Endodermal cell (in vitro differentiated cells): ENCODE measurements around the gene CCR9. TPM values are rescaled to one million over a fixed set of nuclear protein-coding genes. Genes with fewer than 3 reads are reported as not detected.

Experiments used
- DNase-seq: peaks from one replicate; pipeline ENCODE4 v3.0.0-alpha.2; 2017
- H3K27ac ChIP-seq: 2 replicates; pipeline ENCODE4 v1.5.1; 2013; ENCODE audit warnings: mild to moderate bottlenecking, low read depth, low read length, moderate library complexity
- H3K27me3 ChIP-seq: 2 replicates; pipeline ENCODE4 v1.6.1; 2013; ENCODE audit warnings: mild to moderate bottlenecking, low read length, moderate library complexity; ENCODE audit not compliant: insufficient read depth, control insufficient read depth, poor library complexity, severe bottlenecking
- H3K36me3 ChIP-seq: 2 replicates; pipeline ENCODE4 v1.7.0; 2013; ENCODE audit warnings: mild to moderate bottlenecking, low read length, moderate library complexity; ENCODE audit not compliant: control insufficient read depth, insufficient read depth
- H3K4me1 ChIP-seq: one replicate; pipeline ENCODE4 v1.7.0; 2013; ENCODE audit warnings: low read length; ENCODE audit not compliant: control insufficient read depth, insufficient read depth
- H3K4me3 ChIP-seq: 2 replicates; pipeline ENCODE4 v1.5.1; 2013; ENCODE audit warnings: mild to moderate bottlenecking, low read length, moderate library complexity
- H3K9ac ChIP-seq: 2 replicates; pipeline ENCODE4 v1.6.1; 2013; ENCODE audit warnings: mild to moderate bottlenecking, low read length, moderate library complexity; ENCODE audit not compliant: poor library complexity, severe bottlenecking; ENCODE audit errors: extremely low read depth
- H3K9me3 ChIP-seq: 2 replicates; pipeline ENCODE4 v1.6.1; 2013; ENCODE audit warnings: mild to moderate bottlenecking, low read length, moderate library complexity; ENCODE audit not compliant: control insufficient read depth
- H3K27ac Mint-ChIP-seq: 2 replicates; pipeline ENCODE4 v1.8.0; 2020; ENCODE audit warnings: mixed read lengths
- H3K27me3 Mint-ChIP-seq: 2 replicates; pipeline ENCODE4 v1.8.0; 2021; ENCODE audit warnings: mild to moderate bottlenecking, mixed read lengths; ENCODE audit not compliant: insufficient read depth
- H3K36me3 Mint-ChIP-seq: 2 replicates; pipeline ENCODE4 v1.8.0; 2020; ENCODE audit warnings: low read depth, mixed read lengths
- H3K4me1 Mint-ChIP-seq: 2 replicates; pipeline ENCODE4 v1.8.0; 2020; ENCODE audit warnings: mixed read lengths
- H3K4me3 Mint-ChIP-seq: 2 replicates; pipeline ENCODE4 v1.8.0; 2020; ENCODE audit warnings: mild to moderate bottlenecking, moderate library complexity, mixed read lengths
- H3K9me3 Mint-ChIP-seq: 2 replicates; pipeline ENCODE4 v1.8.0; 2020; ENCODE audit warnings: mild to moderate bottlenecking, mixed read lengths
- CTCF ChIP-seq: fragments of 200-600 bp; sonication (generic); conservative IDR thresholded peaks from 2 replicates; pipeline ENCODE4 v1.5.0; 2021; ENCODE audit warnings: antibody characterized with exemption, mild to moderate bottlenecking
- WGBS, 2 experiments: methylation state at CpG; one replicate each; pipeline versions ENCODE4 v1.1.5 to v1.1.7; 2013; ENCODE audit warnings: missing lambda C conversion rate in 2 of 2, mixed read lengths in 1 of 2; ENCODE audit not compliant: insufficient coverage in 1 of 2, insufficient read length in 1 of 2; 5-methylcytosine and 5-hydroxymethylcytosine counted together
- total RNA-seq, 2 donors: library from RNA; stranded (reverse); fragmentation: NEBNext Ultra II Directional in 1 of 2; extraction: Animal tissue kit (Norgen Biotek cat#: 25700) in 1 of 2; gene quantifications; 2 replicates in 1 of 2; 3 replicates in 1 of 2; pipeline ENCODE4 v1.2.1, GENCODE V29; 2021

The CCR9 gene
- total RNA-seq, 2 donors from 2014 or later: not detected

- no peaks in the 10 kb centered on the region for H3K9me3 ChIP-seq
- no peaks in the 10 kb centered on the region for H3K4me1 ChIP-seq
- H3K27ac Mint-ChIP-seq: no peak overlapping the region
- H3K4me1 Mint-ChIP-seq: no peaks in the 10 kb centered on the region
- H3K27me3 ChIP-seq: no peaks in the 10 kb centered on the region
- H3K4me3 ChIP-seq: no peak overlapping the region
- H3K27me3 Mint-ChIP-seq: no peaks in the 10 kb centered on the region
- H3K36me3 ChIP-seq: peaks cover 60% of the 10 kb centered on the region
- peaks cover 54% of the 10 kb centered on the region for H3K36me3 Mint-ChIP-seq
- DNase-seq: no peak
- H3K9me3 Mint-ChIP-seq: no peaks in the 10 kb centered on the region
- no peak overlapping the region for H3K9ac ChIP-seq
- no peak overlapping the region for H3K4me3 Mint-ChIP-seq
- 89 to 90% methylated on average over 2 to 4 of the region's 4 CpGs for WGBS, 2 experiments
- H3K27ac ChIP-seq: no peak overlapping the region
- no peak for TF ChIP-seq CTCF
These were observed 63.1 kb downstream of the CCR9 start for GRCh38 chr3:45949432-45949831.

GRCh38 chr3:45950131-45950530, 63.8 kb downstream of the CCR9 start:
- H3K4me1 Mint-ChIP-seq: no peaks in the 10 kb centered on the region
- H3K36me3 Mint-ChIP-seq: peaks cover 59% of the 10 kb centered on the region
- H3K27ac Mint-ChIP-seq: no peak overlapping the region
- no peak for DNase-seq
- Histone ChIP-seq H3K9me3 (no peaks in the 10 kb centered on the region), H3K27ac (no peak overlapping the region), H3K4me1 (no peaks in the 10 kb centered on the region), H3K27me3 (no peaks in the 10 kb centered on the region), H3K9ac (no peak overlapping the region), H3K4me3 (no peak overlapping the region), H3K36me3 (peaks cover 67% of the 10 kb centered on the region)
- WGBS, 2 experiments: 91 to 100% methylated on average over 1 to 2 of the region's 2 CpGs
- H3K27me3 Mint-ChIP-seq: no peaks in the 10 kb centered on the region
- no peak overlapping the region for H3K4me3 Mint-ChIP-seq
- TF ChIP-seq CTCF: no peak
- no peaks in the 10 kb centered on the region for H3K9me3 Mint-ChIP-seq

- Mint-ChIP-seq H3K36me3 (peaks cover 64% of the 10 kb centered on the region), H3K27me3 (no peaks in the 10 kb centered on the region), H3K27ac (no peak overlapping the region), H3K4me3 (no peak overlapping the region), H3K4me1 (no peaks in the 10 kb centered on the region), H3K9me3 (no peaks in the 10 kb centered on the region)
- Histone ChIP-seq H3K27me3 (no peaks in the 10 kb centered on the region), H3K9me3 (no peaks in the 10 kb centered on the region), H3K27ac (no peak overlapping the region), H3K36me3 (peaks cover 75% of the 10 kb centered on the region), H3K4me3 (no peak overlapping the region), H3K4me1 (no peaks in the 10 kb centered on the region), H3K9ac (no peak overlapping the region)
- no peak for TF ChIP-seq CTCF
- no peak for DNase-seq
- WGBS, 2 experiments: 90 to 94% methylated on average over 2 to 6 of the region's 6 CpGs
These were observed 64.6 kb downstream of the CCR9 start for GRCh38 chr3:45950686-45951600.
